Skeletal muscle cell (primary cell): ENCODE results near the gene PI4KA.
"Not testable (repeated sequence)": the region's sequence is repeated elsewhere in the genome, so short reads cannot be mapped to it uniquely, and the experiment has no call there.

Experiments used
- DNase-seq: peaks from one replicate; pipeline ENCODE4 v3.0.0-alpha.2; 2010; ENCODE audit warnings: low read depth
- H3K4me3 ChIP-seq: 2 replicates; pipeline ENCODE4 v1.5.1; 2011; ENCODE audit warnings: low read depth, mild to moderate bottlenecking, control low read depth, low read length, moderate library complexity

Gene PI4KA

DNA sequence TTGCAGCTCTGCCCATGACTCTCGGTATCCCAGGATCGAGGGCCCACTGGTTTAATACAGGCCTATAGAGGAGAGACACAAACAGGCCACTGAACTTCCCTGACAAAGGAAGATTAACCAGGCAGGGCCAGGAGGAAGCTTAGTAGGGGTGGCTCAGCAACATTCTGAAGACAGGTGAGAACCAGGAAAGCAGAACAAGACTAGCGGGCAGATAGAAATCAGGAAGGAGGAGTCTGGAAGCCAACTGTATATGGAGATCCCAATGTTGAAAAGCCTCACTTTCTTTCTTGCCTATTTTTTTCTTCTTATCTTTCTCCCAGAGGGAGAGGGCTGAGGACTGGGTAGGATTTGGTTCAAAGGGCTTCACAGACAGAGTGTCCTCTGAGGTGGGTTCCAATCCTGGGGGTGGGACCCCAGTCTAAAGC, 5.4 kb downstream of the PI4KA start:
- no peak overlapping the region for H3K4me3 ChIP-seq
- DNase-seq: no peak

DNA sequence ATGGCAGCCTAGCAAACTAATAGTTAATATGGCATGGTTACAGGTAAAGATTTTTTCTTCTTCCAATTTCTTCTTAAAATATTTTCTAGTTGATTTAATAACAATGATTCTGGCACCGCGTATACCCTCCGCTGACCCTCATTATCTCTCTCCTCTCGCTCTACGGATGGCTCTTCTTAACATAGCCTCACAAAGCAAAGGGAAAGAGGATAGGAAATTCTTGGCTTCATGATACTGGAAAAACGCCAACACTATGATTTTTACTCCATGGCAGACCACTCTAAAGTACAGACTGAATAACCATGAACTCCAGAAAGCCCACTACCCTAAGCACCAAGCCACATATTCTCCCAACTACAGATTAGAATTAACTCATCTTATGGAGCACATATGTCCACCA, 6.1 kb downstream of the PI4KA start:
- H3K4me3 ChIP-seq: no peak overlapping the region
- no peak for DNase-seq

DNA sequence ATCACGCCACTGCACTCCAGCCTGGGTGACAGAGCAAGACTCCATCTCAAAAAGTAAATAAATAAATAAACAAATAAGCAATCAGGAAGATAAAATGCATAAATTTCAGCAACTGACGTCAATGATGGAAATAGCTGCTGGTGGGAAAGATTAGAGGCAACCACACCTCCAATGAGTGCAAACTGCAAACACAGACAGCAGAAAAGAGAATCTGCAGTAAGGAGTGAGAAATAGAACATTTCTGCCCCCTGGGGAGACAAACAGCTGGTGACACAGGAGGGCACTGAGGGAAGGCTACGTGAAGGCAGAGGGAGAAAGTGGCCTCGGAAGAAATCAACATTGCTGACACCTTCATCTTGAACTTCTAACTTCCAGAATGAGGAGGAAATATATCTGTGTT, 6.5 kb downstream of the PI4KA start:
- DNase-seq: no peak
- H3K4me3 ChIP-seq: no peak overlapping the region

DNA sequence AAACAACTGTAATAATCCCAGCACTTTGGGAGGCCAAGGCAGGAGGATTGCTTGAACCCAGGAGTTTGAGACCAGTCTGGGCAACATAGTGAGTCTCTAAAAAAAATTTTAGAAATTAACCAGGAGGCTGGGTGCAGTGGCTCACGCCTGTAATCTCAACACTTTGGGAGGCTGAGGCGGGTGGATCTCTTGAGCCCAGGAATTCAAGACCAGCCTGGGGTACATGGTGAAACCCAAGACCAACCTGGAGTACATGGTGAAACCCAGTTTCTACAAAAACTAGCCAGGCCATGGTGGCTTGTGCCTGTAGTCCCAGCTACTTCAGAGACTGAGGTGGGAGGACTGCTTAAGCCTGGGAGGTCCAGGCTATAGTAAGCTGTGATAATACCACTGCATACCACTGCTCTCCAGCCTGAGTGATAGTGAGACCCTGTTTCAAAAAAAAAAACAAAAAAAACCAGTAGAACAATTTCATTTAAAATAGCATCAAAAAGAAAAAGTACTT, 11.2 kb downstream of the PI4KA start:
- no peak for DNase-seq
- no peak overlapping the region for H3K4me3 ChIP-seq

DNA sequence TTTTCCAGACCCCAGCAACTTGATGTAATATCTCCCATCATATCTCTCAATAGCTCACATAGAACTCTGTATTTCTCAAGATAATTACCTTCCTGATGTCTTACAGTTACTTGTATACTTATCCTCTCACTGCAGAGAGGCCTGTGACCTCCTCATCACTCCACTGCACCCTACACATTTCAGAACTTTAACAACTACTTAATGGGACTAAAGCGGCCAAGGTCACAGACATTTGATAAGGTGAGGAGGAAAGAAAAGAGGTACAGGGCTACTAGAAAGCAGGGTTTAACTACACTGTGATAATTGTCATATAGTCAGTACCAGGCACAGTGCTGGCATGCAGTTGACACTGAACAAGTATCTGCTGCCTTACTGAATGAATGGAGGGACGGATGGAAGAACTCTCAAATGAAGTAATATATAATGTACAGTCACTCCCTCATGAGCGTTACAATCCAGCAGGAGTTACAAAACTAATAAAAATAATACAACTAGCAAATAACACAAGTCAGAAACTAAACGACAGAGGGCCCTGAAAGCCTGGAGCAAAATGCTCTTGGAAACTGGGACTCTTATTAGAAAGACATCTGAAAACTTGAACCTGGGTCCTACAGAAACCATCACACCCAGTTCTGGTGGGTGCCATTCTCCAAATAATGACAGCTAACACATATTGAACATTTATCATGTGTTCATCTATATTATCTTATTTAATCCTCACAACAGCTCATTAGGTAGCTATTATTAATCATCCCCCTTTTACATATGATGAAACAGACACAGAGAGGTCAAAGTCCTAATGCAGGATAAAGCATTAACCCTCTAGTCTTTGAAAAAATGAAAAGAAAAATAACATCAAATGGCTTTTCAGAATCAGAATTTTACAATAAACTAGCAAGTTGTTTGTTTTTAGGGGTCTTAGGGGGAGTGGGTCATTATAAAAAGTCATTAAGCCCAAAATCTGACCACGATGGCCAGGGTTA, 14.3 kb downstream of the PI4KA start:
- DNase-seq: no peak
- H3K4me3 ChIP-seq: no peak overlapping the region

DNA sequence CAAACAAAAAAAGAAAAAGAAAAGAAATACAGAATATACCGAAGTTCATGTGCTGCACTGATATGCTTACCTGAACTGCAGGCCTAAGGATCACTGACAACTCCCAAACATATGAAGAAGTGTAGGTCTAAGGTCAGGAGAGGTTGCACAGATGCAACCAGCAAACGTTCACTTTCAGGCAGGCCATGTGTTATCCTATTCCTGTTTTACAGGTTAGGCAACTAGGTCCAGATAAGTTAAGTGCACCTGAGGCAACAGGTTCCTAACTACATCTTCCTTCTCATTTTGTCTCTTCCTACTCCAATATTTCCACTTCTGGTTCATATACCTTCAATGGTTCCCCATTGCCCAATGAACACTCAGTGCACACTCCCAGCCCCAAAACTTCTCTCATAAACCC, 15.1 kb downstream of the PI4KA start:
- H3K4me3 ChIP-seq: no peak overlapping the region
- DNase-seq: no peak

DNA sequence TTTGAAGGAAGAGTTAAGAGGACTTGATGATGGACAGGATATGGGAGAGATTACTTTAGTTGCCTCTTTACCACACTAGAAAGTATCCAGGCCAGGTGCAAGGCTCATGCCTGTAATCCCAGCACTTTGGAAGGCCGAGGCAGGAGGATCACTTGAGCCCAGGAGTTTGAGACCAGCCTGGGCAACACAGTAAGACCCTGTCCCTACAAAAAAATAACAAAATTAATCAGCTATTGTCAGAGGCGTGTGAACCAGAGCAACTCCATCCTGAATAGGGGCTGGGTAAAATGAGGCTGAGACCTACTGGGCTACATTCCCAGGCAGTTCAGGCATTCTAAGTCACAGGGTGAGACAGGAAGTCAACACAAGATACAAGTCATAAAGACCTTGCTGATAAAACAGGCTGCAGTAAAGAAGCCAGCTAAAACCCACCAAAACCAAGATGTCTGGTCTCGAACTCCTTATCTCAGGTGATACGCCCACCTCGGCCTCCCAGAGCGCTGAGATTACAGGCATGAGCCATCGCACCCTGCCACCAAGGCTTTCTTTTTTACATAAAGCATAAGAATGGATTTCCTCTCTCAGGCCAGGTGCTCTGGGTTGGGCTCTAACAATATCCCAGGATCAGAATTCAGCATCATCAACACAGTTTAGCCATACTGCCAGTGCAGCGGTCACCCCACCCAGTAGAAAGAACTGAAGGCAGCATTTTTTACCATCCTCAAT, 17.8 kb downstream of the PI4KA start:
- DNase-seq: no peak
- no peak overlapping the region for H3K4me3 ChIP-seq

DNA sequence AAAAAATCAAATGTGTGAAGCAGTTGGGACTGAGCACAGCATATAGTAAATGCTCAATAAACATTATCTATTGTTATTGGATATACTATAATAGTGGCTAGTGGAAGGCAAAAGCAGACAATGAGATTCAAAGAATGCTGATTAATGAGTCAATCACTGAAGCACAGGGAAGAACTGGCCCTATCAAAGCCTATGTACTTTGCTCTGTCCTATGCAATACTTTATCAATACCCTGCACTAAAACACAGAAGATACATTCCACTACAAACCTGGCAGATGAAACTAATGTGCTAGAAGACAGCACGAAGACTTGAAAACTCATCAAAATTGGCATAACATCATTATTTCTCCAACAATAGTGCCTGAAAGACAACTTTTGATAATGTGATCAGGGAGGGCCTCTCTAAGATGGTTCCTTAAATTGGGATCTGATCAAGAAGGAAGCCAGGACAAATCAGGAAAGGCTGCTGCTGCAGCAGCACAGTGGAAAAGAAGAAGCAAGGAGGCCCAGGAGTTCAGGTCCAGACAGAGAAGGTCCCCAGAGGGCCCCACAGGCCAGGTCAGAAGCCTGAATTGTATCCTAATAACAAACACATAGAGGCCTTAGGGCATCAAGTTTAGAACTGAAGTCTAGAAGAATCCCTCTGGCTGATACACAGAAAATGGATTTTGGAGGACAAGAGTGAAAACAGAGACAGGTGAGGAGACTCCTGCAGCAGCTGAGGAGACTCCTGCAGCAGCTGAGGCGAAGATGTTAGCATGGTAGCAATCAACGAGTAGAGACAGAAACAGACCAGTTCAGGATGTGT, 18.6 kb downstream of the PI4KA start:
- no peak overlapping the region for H3K4me3 ChIP-seq
- no peak for DNase-seq

DNA sequence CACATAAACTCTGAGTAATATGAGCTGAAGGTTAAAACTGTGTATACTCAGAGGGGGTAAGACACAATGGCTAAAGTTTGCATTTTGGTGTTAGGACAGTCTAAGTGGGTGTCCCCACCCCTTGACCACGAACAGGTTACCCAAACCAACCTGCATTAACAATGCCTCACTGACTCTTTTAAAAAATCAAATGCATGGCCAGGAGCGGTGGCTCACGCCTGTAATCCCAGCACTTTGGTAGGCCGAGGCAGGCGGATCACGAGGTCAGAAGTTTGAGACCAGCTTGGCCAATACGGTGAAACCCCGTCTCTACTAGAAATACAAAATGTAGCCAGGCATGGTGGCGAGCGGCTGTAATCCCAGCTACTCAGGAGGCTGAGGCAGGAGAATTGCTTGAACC, 19.3 kb downstream of the PI4KA start:
- H3K4me3 ChIP-seq, DNase-seq: not testable (repeated sequence)

DNA sequence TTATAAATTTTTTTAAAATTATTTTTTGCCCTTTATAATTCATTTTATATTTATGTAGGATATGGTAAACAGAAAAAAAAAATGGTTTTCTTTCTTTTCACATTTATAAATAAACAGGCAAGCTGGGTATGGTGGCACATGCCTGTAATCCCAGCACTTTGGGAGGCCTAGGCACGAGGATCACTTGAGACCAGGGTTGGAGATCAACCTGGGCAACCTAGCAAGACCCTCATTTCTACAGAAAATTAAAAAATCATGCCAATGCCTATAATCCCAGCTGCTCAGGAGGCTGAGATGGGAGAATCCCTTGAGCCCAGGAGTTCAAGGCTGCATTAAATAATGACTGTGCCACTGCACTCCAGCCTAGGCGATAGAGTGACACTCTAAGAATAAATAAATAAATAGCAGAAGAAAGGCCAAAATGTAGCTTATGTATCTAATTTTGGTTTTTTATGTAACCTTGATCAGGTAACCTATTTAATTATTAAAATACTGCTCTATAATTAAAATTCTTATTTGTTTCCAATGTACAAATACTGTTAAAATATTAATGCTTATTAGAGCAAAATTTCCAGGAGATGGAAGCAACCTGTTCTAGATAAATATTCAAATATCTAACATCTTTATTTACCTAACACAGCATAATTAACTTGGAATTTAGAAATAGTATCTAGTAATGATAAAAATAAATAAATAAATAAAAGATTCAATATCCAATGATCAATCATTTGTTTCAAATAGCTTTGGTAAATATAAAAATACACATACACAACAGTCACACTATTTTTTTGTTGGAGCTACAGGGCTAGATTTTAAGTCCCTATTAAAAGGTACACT, 21.4 kb downstream of the PI4KA start:
- DNase-seq: no peak
- H3K4me3 ChIP-seq: no peak overlapping the region

DNA sequence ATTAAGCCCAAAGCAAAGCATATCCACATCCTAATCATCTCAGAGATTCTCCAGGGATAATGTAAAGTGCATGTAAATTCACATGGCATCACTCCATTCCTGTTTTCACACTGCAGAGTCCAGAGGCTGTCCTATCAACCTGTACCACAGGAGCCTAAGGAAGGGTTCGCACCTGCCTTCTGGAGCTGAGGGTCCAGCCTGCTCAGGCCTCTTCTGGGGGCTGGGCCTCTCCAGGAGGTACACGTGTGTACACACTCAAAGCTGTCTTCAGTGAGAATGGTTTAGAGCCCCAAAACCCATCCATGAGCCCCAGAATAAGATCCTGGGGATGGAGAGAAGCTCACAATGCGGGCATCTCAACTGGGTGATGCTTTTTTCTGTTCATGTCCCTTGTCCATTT, 23.9 kb downstream of the PI4KA start:
- no peak for DNase-seq
- H3K4me3 ChIP-seq: no peak overlapping the region

DNA sequence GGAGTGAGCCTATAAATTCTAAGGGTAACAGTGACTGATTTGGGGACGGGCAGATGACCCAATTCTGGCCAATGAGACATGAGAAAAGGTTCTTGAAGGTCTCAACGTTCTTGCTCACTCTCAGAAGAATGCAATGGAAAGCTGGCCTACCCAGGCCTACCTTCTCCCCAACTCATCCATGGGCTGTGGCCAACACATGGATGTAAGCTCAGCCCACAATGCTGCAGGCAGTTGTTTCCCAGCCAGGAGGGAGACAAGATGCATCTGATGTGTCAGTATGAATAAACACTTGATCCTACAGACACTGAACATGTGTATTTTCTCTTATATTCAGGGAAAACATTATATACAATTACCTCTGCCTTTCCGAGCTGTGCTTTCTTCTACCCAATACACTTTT, 24.4 kb downstream of the PI4KA start:
- H3K4me3 ChIP-seq: no peak overlapping the region
- no peak for DNase-seq

DNA sequence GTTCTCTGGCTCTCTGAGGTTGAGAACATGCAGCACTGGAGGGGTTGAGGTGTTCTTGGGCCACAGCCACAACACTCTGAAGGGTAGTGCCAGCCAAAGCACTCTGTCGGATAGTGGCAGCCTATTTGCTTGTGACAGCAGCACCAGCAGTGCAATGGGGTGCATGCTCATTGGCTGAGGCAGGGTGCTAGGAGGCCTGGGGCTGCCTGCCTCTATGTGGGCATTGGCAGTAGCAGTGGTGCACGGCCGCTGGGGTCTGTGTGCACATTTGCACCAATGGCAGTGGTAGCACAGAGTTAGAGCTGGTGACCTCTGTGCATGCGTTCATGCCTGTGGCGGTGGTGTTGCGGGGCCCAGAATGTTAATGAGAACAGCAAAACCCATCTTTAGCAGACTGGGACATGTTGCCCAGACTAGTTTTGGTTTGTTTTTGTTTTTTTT, 25.4 kb downstream of the PI4KA start:
- no peak overlapping the region for H3K4me3 ChIP-seq
- no peak for DNase-seq

DNA sequence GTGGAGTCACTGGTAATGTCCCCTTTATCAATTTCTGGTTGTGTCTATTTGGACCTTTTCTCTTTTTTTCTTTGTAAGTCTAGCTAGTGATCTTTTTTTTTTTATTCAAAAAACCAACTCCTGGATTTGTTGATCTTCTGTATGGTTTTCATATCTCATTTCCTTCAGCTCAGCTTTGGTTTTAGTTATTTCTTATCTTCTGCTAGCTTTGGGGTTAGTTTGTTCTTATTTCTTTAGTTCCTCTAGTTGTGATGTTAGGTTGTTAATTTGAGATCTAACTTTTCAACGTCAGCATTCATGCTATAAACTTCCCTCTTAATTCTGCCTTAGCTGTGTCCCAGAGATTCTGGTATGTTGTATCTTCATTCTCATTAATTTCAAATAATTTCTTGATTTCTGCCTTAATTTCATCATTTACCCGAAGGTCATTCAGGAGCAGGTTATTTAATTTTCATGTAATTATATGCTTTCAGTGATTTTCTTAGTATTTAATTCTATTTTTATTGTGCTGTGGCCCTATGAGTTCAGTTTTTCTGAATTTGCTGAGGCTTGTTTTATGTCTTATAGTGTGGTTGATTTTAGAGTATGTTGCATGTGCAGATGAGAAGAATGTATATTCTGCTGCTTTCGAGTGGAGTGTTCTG, 29.0 kb downstream of the PI4KA start:
- no peak for DNase-seq
- no peak overlapping the region for H3K4me3 ChIP-seq

DNA sequence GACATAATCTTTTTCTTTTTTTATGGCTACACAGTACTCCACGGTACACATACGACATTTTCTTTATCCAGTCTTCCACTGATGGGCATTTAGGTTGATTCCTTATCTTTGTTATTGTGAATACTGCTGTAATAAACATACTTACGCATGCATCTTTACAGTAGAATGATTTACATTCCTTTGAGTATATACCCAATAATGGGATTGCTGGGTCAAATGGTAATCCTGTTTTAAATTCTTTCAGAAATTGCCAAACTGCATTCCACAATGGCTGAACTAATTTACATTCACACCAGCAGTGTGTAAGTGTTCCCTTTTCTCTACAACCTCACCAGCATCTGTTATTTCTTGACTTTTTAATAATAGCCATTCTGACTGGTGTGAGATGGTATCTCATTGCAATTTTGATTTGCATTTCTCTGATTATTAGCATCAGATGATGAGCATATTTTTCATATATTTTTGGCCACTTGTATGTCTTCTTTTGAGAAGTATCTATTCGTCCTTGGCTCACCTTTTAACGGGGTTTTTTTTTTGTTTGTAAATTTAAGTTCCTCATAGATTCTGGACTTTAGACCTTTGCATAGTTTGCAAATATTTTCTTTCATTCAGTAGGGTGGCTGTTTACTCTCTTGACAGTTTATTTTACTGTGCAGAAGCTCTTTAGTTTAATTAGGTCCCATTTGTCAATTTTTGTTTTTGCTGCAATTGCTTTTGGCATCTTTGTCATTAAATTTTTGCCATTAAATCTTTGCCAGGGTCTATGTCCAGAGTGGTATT, 32.0 kb downstream of the PI4KA start:
- H3K4me3 ChIP-seq, DNase-seq: not testable (repeated sequence)

DNA sequence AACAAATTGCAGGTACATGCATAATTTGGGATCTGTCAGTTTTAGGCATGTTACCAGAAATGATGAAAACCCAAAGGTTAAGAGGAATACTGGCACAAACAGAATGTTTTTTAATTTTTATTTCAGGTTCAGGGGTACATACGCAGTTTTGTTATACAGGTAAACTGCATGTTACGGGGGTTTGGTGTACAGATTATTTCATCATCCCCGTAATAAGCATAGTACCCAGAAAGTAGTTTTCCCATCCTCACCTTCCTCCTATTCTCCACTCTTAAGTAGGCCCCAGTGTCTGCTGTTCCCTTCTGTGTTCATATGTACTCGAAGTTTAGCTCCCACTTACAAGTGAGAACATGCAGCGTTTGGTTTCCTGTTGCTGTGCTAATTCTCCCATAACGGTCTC, 33.0 kb downstream of the PI4KA start:
- no peak for DNase-seq
- H3K4me3 ChIP-seq: no peak overlapping the region

DNA sequence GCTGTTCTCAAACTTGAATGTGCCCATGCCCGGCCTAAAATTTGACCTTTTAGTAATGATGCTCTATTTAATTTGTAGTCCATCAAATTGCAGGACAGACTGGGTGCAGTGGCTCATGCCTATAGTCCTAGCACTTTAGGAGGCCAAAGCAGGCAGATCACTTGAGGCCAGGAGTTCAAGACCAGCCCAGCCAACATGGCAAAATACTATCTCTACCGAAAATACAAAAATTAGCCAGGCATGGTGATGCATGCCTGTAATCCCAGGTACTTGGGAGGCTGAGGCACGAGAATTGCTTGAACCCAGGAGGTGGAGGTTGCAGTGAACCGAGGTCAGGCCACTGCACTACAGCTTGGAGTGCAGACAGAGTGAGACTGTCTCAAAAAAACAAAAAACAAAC, 33.4 kb downstream of the PI4KA start:
- DNase-seq, H3K4me3 ChIP-seq: not testable (repeated sequence)

DNA sequence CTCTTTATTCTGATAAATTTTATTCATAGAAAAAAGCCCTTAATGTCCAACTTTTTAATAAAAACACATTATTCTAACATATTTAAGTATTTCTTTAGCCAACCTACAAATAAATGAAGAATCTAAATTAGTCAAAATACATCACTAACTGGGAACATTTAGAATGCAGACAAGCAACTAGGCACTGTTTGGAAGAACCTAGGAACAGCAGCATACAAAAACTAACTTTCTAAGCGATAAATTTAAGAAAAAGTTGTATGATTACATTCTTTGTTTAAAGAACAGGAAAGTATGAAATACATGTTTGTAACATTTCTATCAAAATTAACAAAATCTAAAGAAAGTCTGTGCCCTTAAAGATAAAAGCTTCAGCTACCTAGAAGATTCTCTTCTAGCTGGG, 35.3 kb downstream of the PI4KA start:
- DNase-seq: no peak

More for the DNA sequence above, 35.3 kb downstream of the PI4KA start:
- no peak overlapping the region for H3K4me3 ChIP-seq
